Neural progenitor cell (in vitro differentiated cells): ENCODE results near the gene IFI27L2. TPM values are rescaled to one million over a fixed set of nuclear protein-coding genes. Genes with fewer than 3 reads are reported as not detected.
A peak's percentile ranks its signal among the peaks of the same experiment; 100 is the strongest.

ENCODE experiments used
- DNase-seq: peaks from one replicate; pipeline ENCODE4 v3.0.0-alpha.2; 2016; ENCODE audit warnings: low spot score
- H2AFZ ChIP-seq: fragments of 200-600 bp; sonication (generic); replicated peaks from 2 replicates; pipeline ENCODE4 v1.6.1; 2016; ENCODE audit warnings: antibody characterized with exemption
- H3F3A ChIP-seq: fragments of 200-600 bp; sonication (generic); 2 replicates; pipeline ENCODE4 v1.6.1; 2016; ENCODE audit warnings: antibody characterized with exemption, low read depth
- H3K27ac ChIP-seq: fragments of 200-600 bp; sonication (generic); 2 replicates; pipeline ENCODE4 v1.5.1; 2016; ENCODE audit warnings: mild to moderate bottlenecking
- H3K27me3 ChIP-seq: fragments of 200-600 bp; sonication (generic); 2 replicates; pipeline ENCODE4 v1.6.1; 2016; ENCODE audit warnings: mild to moderate bottlenecking, moderate library complexity
- H3K36me3 ChIP-seq: fragments of 200-600 bp; sonication (generic); 2 replicates; pipeline ENCODE4 v1.5.1; 2016
- H3K4me1 ChIP-seq: fragments of 200-600 bp; sonication (generic); 2 replicates; pipeline ENCODE4 v1.6.1; 2016; ENCODE audit warnings: mixed run types
- H3K4me2 ChIP-seq: fragments of 200-600 bp; sonication (generic); 2 replicates; pipeline ENCODE4 v1.6.1; 2016
- H3K4me3 ChIP-seq: fragments of 200-600 bp; sonication (generic); 2 replicates; pipeline ENCODE4 v1.5.1; 2016
- H3K79me2 ChIP-seq: fragments of 200-600 bp; sonication (generic); 2 replicates; pipeline ENCODE4 v1.6.1; 2016; ENCODE audit warnings: low read depth
- H3K9ac ChIP-seq: fragments of 200-600 bp; sonication (generic); 2 replicates; pipeline ENCODE4 v1.6.1; 2016
- H3K9me3 ChIP-seq: fragments of 200-600 bp; sonication (generic); 2 replicates; pipeline ENCODE4 v1.5.1; 2016; ENCODE audit warnings: low read depth
- H4K20me1 ChIP-seq: fragments of 200-600 bp; sonication (generic); 2 replicates; pipeline ENCODE4 v1.6.1; 2016; ENCODE audit warnings: low read depth
- H3K27ac Mint-ChIP-seq: 3 replicates; pipeline ENCODE4 v1.8.0; 2021; ENCODE audit warnings: mixed read lengths
- H3K27me3 Mint-ChIP-seq: 2 replicates; pipeline ENCODE4 v1.8.0; 2022; ENCODE audit warnings: low read depth, mild to moderate bottlenecking, inconsistent platforms, moderate library complexity, mixed read lengths; ENCODE audit not compliant: insufficient read depth
- H3K36me3 Mint-ChIP-seq: 3 replicates; pipeline ENCODE4 v1.8.0; 2021; ENCODE audit warnings: mixed read lengths
- H3K4me1 Mint-ChIP-seq: 3 replicates; pipeline ENCODE4 v1.8.0; 2021; ENCODE audit warnings: mixed read lengths
- H3K4me3 Mint-ChIP-seq: 3 replicates; pipeline ENCODE4 v1.8.0; 2021; ENCODE audit warnings: mild to moderate bottlenecking, moderate library complexity, mixed read lengths
- H3K9me3 Mint-ChIP-seq: 3 replicates; pipeline ENCODE4 v1.8.0; 2020; ENCODE audit warnings: mixed read lengths
- EZH2 ChIP-seq: fragments of 200-600 bp; sonication (generic); IDR thresholded peaks from 2 replicates; pipeline ENCODE4 v1.6.1; 2017; ENCODE audit warnings: antibody characterized with exemption, mild to moderate bottlenecking, moderate library complexity
- EZH2phosphoT487 ChIP-seq: fragments of 200-600 bp; sonication (generic); IDR thresholded peaks from 2 replicates; pipeline ENCODE4 v1.6.1; 2017; ENCODE audit warnings: antibody characterized with exemption
- total RNA-seq: library from RNA; depleted of rRNA; stranded (reverse); fragments of >200 nt; gene quantifications from 2 replicates; pipeline ENCODE4 v1.2.3, GENCODE V29; 2015; ENCODE audit warnings: low replicate concordance
- TF ChIP-seq, protein P1 (sequence below): fragments of 200-600 bp; sonication (generic); IDR thresholded peaks from 2 replicates; pipeline ENCODE4 v1.5.1; 2017; ENCODE audit warnings: antibody characterized with exemption, mild to moderate bottlenecking

The IFI27L2 gene
- total RNA-seq, 1 donor from 2014 or later, result 24.7 TPM

DNA sequence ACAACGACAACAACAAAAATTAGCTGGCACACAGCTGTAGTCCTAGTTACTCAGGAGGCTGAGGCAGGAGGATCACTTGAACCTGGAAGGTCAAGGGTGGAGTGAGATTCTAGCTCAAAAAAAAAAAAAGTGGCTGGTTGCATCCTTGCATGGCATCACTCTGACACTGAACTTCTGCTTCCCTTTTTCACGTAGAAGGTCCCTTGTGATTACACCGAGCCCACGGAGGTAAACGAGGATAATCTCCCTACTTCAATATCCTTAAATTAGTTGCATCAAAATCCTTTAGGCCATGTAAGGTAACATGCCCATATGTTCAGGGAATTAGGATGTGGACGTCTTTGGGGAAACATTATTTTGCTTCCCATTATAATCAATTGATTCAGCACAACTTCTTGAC lies 40.7 kb upstream of the IFI27L2 start:
- no peaks in the 10 kb centered on the region for H3K9me3 ChIP-seq
- H3K4me1 ChIP-seq, result no peaks in the 10 kb centered on the region
- H3K27me3 ChIP-seq, result peaks cover 20% of the 10 kb centered on the region
- DNase-seq, result no peak
- H3K79me2 ChIP-seq, result peaks cover 6% of the 10 kb centered on the region
- peaks cover 13% of the 10 kb centered on the region for H3K4me1 Mint-ChIP-seq
- H3K4me2 ChIP-seq, result no peak overlapping the region
- peaks cover 5% of the 10 kb centered on the region for H3K27me3 Mint-ChIP-seq
- H3K4me3 Mint-ChIP-seq, result no peak overlapping the region
- no peaks in the 10 kb centered on the region for H3K9me3 Mint-ChIP-seq
- H2AFZ ChIP-seq, result no peak overlapping the region
- no peak overlapping the region for H3K27ac Mint-ChIP-seq
- no peak for TF ChIP-seq EZH2phosphoT487
- TF ChIP-seq, protein P1, sequence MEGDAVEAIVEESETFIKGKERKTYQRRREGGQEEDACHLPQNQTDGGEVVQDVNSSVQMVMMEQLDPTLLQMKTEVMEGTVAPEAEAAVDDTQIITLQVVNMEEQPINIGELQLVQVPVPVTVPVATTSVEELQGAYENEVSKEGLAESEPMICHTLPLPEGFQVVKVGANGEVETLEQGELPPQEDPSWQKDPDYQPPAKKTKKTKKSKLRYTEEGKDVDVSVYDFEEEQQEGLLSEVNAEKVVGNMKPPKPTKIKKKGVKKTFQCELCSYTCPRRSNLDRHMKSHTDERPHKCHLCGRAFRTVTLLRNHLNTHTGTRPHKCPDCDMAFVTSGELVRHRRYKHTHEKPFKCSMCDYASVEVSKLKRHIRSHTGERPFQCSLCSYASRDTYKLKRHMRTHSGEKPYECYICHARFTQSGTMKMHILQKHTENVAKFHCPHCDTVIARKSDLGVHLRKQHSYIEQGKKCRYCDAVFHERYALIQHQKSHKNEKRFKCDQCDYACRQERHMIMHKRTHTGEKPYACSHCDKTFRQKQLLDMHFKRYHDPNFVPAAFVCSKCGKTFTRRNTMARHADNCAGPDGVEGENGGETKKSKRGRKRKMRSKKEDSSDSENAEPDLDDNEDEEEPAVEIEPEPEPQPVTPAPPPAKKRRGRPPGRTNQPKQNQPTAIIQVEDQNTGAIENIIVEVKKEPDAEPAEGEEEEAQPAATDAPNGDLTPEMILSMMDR, result no peak
- no peak for TF ChIP-seq EZH2
- peaks cover 16% of the 10 kb centered on the region for H3F3A ChIP-seq
- no peaks in the 10 kb centered on the region for H4K20me1 ChIP-seq
- no peak overlapping the region for H3K27ac ChIP-seq
- no peaks in the 10 kb centered on the region for H3K36me3 Mint-ChIP-seq
- H3K4me3 ChIP-seq, result no peak overlapping the region
- no peak overlapping the region for H3K9ac ChIP-seq
- no peaks in the 10 kb centered on the region for H3K36me3 ChIP-seq

DNA sequence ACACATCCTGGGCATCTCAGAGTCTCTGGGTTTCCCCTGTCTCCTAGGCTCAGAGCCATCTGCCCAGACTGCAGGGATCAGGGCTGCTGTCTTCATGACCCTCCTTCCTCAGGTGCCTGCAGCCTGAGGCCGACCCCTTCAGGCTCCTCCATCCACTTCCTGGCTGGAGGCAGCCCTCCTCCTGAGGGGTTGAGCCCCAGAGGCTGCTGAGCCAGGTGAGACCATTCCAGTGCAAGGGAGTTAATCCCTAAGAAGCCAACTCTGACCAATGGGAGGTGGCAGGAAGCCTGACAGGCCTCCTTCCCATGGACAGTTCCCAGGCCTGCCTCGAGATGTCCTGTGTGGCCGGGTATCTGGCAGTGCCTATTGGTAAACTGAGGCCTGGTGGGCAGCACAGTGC lies 36.3 kb upstream of the IFI27L2 start:
- H3K9ac ChIP-seq, result no peak overlapping the region
- H3K4me3 ChIP-seq, result no peak overlapping the region
- H3K4me3 Mint-ChIP-seq, result no peak overlapping the region
- H3K79me2 ChIP-seq, result no peaks in the 10 kb centered on the region
- H3K9me3 ChIP-seq, result no peaks in the 10 kb centered on the region
- no peak overlapping the region for H3K27ac ChIP-seq
- H3K9me3 Mint-ChIP-seq, result no peaks in the 10 kb centered on the region
- H3K4me1 ChIP-seq, result peaks cover 16% of the 10 kb centered on the region
- peaks cover 32% of the 10 kb centered on the region for H3K4me1 Mint-ChIP-seq
- no peak for DNase-seq
- H3K27ac Mint-ChIP-seq, result no peak overlapping the region
- no peaks in the 10 kb centered on the region for H3K36me3 ChIP-seq
- H3F3A ChIP-seq, result no peaks in the 10 kb centered on the region
- H3K27me3 Mint-ChIP-seq, result peaks cover 8% of the 10 kb centered on the region
- no peaks in the 10 kb centered on the region for H3K36me3 Mint-ChIP-seq
- TF ChIP-seq EZH2 (no peak), EZH2phosphoT487 (no peak)
- TF ChIP-seq, protein P1, result no peak
- H2AFZ ChIP-seq, result no peak overlapping the region
- no peaks in the 10 kb centered on the region for H3K27me3 ChIP-seq
- no peak overlapping the region for H3K4me2 ChIP-seq
- no peaks in the 10 kb centered on the region for H4K20me1 ChIP-seq

DNA sequence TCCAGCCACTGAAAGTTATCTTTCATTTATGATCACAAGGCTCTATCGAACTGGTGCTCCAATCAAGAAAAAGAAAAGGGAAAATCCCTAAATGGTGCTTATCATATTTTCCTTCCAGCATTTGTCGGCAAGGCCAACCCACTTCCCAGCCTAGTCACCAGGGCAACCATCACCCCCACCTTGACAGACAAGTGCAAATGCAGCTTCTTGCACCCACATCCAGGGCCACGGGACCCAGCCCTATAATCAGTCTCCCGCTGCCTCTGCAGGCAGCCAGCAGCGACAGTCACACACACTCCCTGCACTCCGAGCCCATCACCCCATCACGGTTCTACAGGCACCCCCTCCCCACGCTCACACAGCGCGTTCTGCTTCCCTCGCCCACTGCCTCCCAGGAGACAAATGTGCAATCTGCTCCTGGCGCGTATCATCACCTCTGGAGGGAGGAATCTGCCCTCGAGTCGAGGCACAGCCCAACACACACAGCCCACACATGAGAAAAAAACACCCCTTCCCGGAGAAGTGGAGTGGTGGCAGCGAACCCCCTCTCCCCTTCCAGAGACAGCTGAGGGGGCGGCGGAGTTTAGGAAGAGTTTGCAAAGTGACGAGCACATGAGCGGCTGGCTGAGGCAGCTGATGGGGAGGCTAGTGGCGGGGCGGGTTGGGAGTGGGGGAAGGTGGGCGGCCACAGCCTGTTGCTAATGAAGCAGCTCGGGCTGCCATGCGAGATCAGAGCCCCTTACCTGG lies 35.5 kb upstream of the IFI27L2 start:
- H3K9me3 Mint-ChIP-seq, result no peaks in the 10 kb centered on the region
- H3K27ac Mint-ChIP-seq, result peak overlapping the region; percentile 88
- Histone ChIP-seq H3K4me2 (peak overlapping the region; percentile 4), H3K4me1 (peaks cover 16% of the 10 kb centered on the region), H3K4me3 (no peak overlapping the region), H3K36me3 (no peaks in the 10 kb centered on the region), H4K20me1 (no peaks in the 10 kb centered on the region), H3K79me2 (no peaks in the 10 kb centered on the region), H2AFZ (peak overlapping the region; percentile 71), H3F3A (no peaks in the 10 kb centered on the region), H3K9me3 (no peaks in the 10 kb centered on the region), H3K9ac (no peak overlapping the region), H3K27me3 (no peaks in the 10 kb centered on the region), H3K27ac (no peak overlapping the region)
- H3K36me3 Mint-ChIP-seq, result no peaks in the 10 kb centered on the region
- H3K4me1 Mint-ChIP-seq, result peaks cover 32% of the 10 kb centered on the region
- H3K4me3 Mint-ChIP-seq, result peak overlapping the region; percentile 59
- DNase-seq, result peak; percentile 11
- TF ChIP-seq EZH2phosphoT487, result no peak
- TF ChIP-seq EZH2, result no peak
- TF ChIP-seq, protein P1, result no peak
- peaks cover 8% of the 10 kb centered on the region for H3K27me3 Mint-ChIP-seq
